SHP77 (cell line): ENCODE results near the gene HES2.
"Not testable (repeated sequence)": the region's sequence is repeated elsewhere in the genome, so short reads cannot be mapped to it uniquely, and the experiment has no call there.

Experiments used
- DNase-seq, 2 experiments: peaks; one replicate each; lab custom pipeline; 2025; lab: John Stamatoyannopoulos, UW

The HES2 gene

GRCh38 chr1:6437012-6437700 is 17.4 kb upstream of the HES2 start:
- DNase-seq, result peak in 1 of 2 experiments; percentile 23

- not testable (repeated sequence) for DNase-seq
Observed at GRCh38 chr1:6436277-6436676, 16.6 kb upstream of the HES2 start.

- no peak for DNase-seq
Observed at GRCh38 chr1:6435547-6435946, 15.8 kb upstream of the HES2 start.

- DNase-seq, result no peak
Observed at GRCh38 chr1:6435129-6435528, 15.4 kb upstream of the HES2 start.

- DNase-seq, result no peak
Observed at GRCh38 chr1:6434186-6434585, 14.5 kb upstream of the HES2 start.

- DNase-seq, result not testable (repeated sequence)
Observed at GRCh38 chr1:6431645-6432579, 12.2 kb upstream of the HES2 start.

- not testable (repeated sequence) for DNase-seq
Observed at GRCh38 chr1:6429660-6430411, 10.1 kb upstream of the HES2 start.

GRCh38 chr1:6428453-6428852 is 8.7 kb upstream of the HES2 start:
- DNase-seq, result not testable (repeated sequence)

GRCh38 chr1:6427441-6428390 is 8.0 kb upstream of the HES2 start:
- DNase-seq, result no peak

GRCh38 chr1:6426972-6427350 is 7.2 kb upstream of the HES2 start:
- DNase-seq, result no peak

GRCh38 chr1:6426277-6426971 is 6.7 kb upstream of the HES2 start:
- no peak for DNase-seq

GRCh38 chr1:6425658-6426057 is 5.9 kb upstream of the HES2 start:
- DNase-seq, result no peak

GRCh38 chr1:6424619-6425593 is 5.2 kb upstream of the HES2 start, which contains the start of gene ESPN:
TSS of gene ESPN (plus strand) at chr1:6424776. CDS start at chr1:6424956, 180 bp downstream.
- no peak for DNase-seq

- DNase-seq, result no peak
Observed at GRCh38 chr1:6424000-6424565, 4.4 kb upstream of the HES2 start.

- peak in 1 of 2 experiments; percentile 28 for DNase-seq
Observed at GRCh38 chr1:6423321-6423999, 3.7 kb upstream of the HES2 start.

GRCh38 chr1:6421266-6421665 is 1.5 kb upstream of the HES2 start:
- no peak for DNase-seq

- no peak for DNase-seq
Observed at GRCh38 chr1:6420454-6421042, 829 bp upstream of the HES2 start.

GRCh38 chr1:6419397-6419803 is 319 bp downstream of the HES2 start:
- DNase-seq, result no peak
